GM19351 (cell line): Measurements from ENCODE around the gene NBPF15.
"Not testable (repeated sequence)": the region's sequence is repeated elsewhere in the genome, so short reads cannot be mapped to it uniquely, and the experiment has no call there.

Experiments used
- ATAC-seq: cut with Tn5 transposase; IDR thresholded peaks from one replicate; pipeline ENCODE4 v1.9.1; 2021; ENCODE audit warnings: mild to moderate bottlenecking, moderate library complexity; ENCODE audit not compliant: unreplicated experiment

Gene NBPF15

GRCh38 chr1:144461136-144461759 is at the start of gene NBPF15:
NBPF15 (minus strand) TSS chr1:144461669; CDS start chr1:144440003, 21,666 bp downstream.
- ATAC-seq: peak; percentile 92

GRCh38 chr1:144496429-144496828 is 35.0 kb upstream of the NBPF15 start:
- ATAC-seq: not testable (repeated sequence)

GRCh38 chr1:144494130-144494529 is 32.7 kb upstream of the NBPF15 start:
- not testable (repeated sequence) for ATAC-seq

- not testable (repeated sequence) for ATAC-seq
Measured at GRCh38 chr1:144490394-144490793, 28.9 kb upstream of the NBPF15 start.

- not testable (repeated sequence) for ATAC-seq
Measured at GRCh38 chr1:144487002-144487401, 25.5 kb upstream of the NBPF15 start.

DNA sequence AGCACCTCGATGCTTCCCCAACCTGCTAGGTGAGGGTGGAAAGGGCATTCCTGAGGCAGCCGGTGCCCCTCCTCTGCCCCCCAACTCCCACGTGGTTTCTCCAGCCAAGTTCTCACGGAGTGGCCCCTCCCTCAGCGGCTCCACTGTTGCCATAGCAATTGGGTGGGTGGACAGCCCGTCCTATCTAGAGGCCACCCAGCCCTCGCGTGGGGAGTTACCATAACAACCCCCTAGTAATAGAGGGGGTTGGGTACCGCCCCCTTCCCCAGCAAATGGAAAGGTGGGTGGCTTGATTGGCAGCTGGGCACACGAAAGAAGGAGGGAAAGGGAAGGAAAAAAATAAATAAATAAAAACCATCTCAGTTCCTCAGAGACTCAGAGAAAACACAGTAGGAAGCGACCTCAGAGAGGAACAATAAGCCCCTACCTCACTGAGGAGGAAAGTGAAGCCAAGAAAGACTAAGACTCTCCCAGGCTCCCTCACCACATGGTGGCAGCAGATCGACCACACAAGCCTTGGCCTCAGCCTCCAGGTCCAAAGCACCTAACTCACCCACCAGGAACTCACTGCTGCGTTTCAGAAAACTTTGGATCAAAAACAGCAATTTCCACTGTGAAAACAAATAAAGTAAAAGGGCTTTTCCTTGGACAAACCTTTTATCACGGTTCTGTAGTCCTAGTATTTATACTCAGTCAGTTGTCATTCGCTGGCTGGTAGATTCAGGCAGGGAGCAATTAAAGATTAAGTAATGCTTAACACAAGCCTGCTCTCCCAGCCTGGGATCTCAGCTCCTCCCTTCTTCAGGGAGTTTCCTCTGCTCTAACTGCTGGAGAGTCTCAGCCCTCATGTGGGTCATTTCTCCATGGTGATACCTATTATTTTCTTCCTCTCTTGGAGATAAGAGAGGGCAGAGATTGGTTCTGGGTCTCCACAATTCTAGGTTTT is 23.9 kb upstream of the NBPF15 start:
- not testable (repeated sequence) for ATAC-seq

GRCh38 chr1:144473897-144474296 is 12.4 kb upstream of the NBPF15 start:
- ATAC-seq: not testable (repeated sequence)

- not testable (repeated sequence) for ATAC-seq
Measured at GRCh38 chr1:144471434-144471833, 10.0 kb upstream of the NBPF15 start.

- peak; percentile 13 for ATAC-seq
Measured at GRCh38 chr1:144461778-144462177, 309 bp upstream of the NBPF15 start.

- ATAC-seq: peak; percentile 52
Measured at GRCh38 chr1:144460686-144461085, 783 bp downstream of the NBPF15 start.

GRCh38 chr1:144442402-144442801 is 19.1 kb downstream of the NBPF15 start:
- ATAC-seq: not testable (repeated sequence)

- not testable (repeated sequence) for ATAC-seq
Measured at GRCh38 chr1:144439737-144440136, 21.7 kb downstream of the NBPF15 start.

GRCh38 chr1:144418891-144419694 is 42.4 kb downstream of the NBPF15 start:
- ATAC-seq: not testable (repeated sequence)

- not testable (repeated sequence) for ATAC-seq
Measured at GRCh38 chr1:144413404-144414118, 47.9 kb downstream of the NBPF15 start.

GRCh38 chr1:144412491-144413403 is 48.7 kb downstream of the NBPF15 start:
- peak; percentile 94 for ATAC-seq

DNA sequence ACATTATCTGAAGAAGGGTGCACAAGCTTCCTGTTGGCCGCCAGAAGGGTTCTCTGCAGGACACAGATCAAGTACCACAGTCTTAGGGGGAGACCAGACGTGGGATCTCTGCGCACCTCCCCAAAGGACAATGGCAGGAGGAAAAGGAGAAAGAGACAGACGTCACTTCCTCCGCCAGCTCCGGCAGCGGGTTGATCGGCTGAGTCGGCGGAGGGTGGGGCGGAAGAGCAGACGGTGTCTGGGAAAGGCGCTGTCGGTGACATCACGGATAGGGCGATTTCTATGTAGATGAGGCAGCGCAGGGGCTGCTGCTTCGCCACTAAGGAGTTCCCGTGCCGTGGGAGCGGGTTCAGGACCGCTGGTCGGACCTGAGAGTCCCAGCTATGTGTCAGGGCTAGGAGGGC is 49.4 kb downstream of the NBPF15 start:
- peak; percentile 56 for ATAC-seq

DNA sequence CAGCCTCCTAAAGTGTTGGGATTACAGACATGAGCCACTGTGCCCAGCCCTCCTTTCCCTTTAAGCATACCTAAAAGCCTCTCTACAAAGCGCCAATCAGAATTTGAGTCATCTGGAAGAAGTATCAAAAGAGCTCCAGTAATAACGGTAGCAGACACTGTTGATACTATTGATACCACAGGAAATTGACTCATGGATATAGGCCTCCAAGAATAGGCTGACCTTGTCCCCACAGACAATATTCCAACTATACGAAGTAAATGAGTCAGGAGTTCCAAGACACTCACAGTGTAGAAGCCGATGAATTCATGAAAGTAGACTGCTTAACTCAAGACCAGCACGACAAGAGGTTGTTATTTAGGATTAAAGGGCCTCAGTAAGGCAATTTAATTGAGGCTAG is 58.7 kb downstream of the NBPF15 start:
- ATAC-seq: not testable (repeated sequence)

GRCh38 chr1:144371651-144372050 is 89.8 kb downstream of the NBPF15 start:
- ATAC-seq: not testable (repeated sequence)
